ENCODE data around the gene OCRL. TPM values are rescaled to one million over a fixed set of nuclear protein-coding genes. Genes with fewer than 3 reads are reported as not detected.

The OCRL gene
- total and polyA plus RNA-seq, 2 of the 13 experiments (the other 11 are each of a cell fraction or from before 2014, with no cell fraction given), result 13.4 to 32.0 TPM

GRCh38 chrX:129622757-129623301, 82.8 kb downstream of the OCRL start (continued):
- no peak for TF ChIP-seq PRDM10 (CRISPR knock-in tag; IDR thresholded peaks at IDR 0.05; ENCODE audit: low read depth)
- no peak for TF ChIP-seq ZNF883 (CRISPR knock-in tag; IDR thresholded peaks at IDR 0.05; ENCODE audit: not compliant biosample characterization)
- no peak for TF ChIP-seq FOXA1 (IDR thresholded peaks at IDR 0.05)
- no peak for TF ChIP-seq FOXA1 (CRISPR knock-in tag; IDR thresholded peaks at IDR 0.05)

GRCh38 chrX:129626026-129626425, 86.0 kb downstream of the OCRL start:
- in situ Hi-C loops (cut with HindIII; ENCODE audit: extremely low pct_ligation_motif_present, low pct_unique_long_range_greater_than_20kb), result no loop called here
- CTCF ChIA-PET (ENCODE audit: low intra/inter-chr PET ratio, low total read pairs), result no interaction called here
- H3K4me1 ChIP-seq (ENCODE audit: insufficient read depth, low read length), result no peaks in the 10 kb centered on the region
- BruUV-seq (replicated peaks), result no TSS peak
- TF ChIP-seq ZNF839 (CRISPR knock-in tag; IDR thresholded peaks at IDR 0.05; ENCODE audit: borderline replicate concordance) (no peak), ZKSCAN8 (CRISPR knock-in tag; IDR thresholded peaks at IDR 0.05; ENCODE audit: borderline replicate concordance) (no peak), ZNF687 (CRISPR knock-in tag; IDR thresholded peaks at IDR 0.05) (no peak), ZSCAN5A (CRISPR knock-in tag; IDR thresholded peaks at IDR 0.05; ENCODE audit: borderline replicate concordance) (no peak), ZNF720 (CRISPR knock-in tag; IDR thresholded peaks at IDR 0.05) (no peak), DMAP1 (CRISPR knock-in tag; IDR thresholded peaks at IDR 0.05) (no peak), FOXC1 (CRISPR knock-in tag; IDR thresholded peaks at IDR 0.05; ENCODE audit: borderline replicate concordance) (no peak), FOXJ3 (CRISPR knock-in tag; IDR thresholded peaks at IDR 0.05; ENCODE audit: borderline replicate concordance) (no peak), ZNF782 (CRISPR knock-in tag; IDR thresholded peaks at IDR 0.05; ENCODE audit: borderline replicate concordance) (no peak), TBP (CRISPR knock-in tag; IDR thresholded peaks at IDR 0.05) (no peak)
- no peak overlapping the region for H3K4me3 ChIP-seq (replicated peaks in 1 of 3; ENCODE audit: insufficient read depth in 1 of 3, low read depth in 2 of 3, low read length in 3 of 3)
- no peak for ATAC-seq
- H3K36me3 ChIP-seq (replicated peaks in 1 of 2; ENCODE audit: control insufficient read depth in 1 of 2, insufficient read depth in 2 of 2, low read length in 2 of 2), result no peaks in the 10 kb centered on the region
- FAIRE-seq, result no peak
- no peak for DNase-seq (ENCODE audit: low spot score)
- H3K79me2 ChIP-seq (ENCODE audit: insufficient read depth, low read length), result no peaks in the 10 kb centered on the region
- no peaks in the 10 kb centered on the region for H3K27me3 ChIP-seq (ENCODE audit: control insufficient read depth in 1 of 2, insufficient read depth in 2 of 2, low read length in 2 of 2)
- H3K9me3 ChIP-seq (ENCODE audit: low read length), result no peaks in the 10 kb centered on the region
- H4K20me1 ChIP-seq (ENCODE audit: insufficient read depth, low read length), result no peaks in the 10 kb centered on the region
- H2AFZ ChIP-seq (ENCODE audit: low read length), result no peak overlapping the region
- H3K9ac ChIP-seq (ENCODE audit: insufficient read depth, low read depth, low read length), result no peak overlapping the region
- POLR2A ChIA-PET, result no interaction called here
- intact Hi-C loops (cut with micrococcal nuclease; ENCODE audit: unreplicated experiment), result no loop called here
- 54% methylated on average over 3 of the region's 3 CpGs for WGBS (ENCODE audit: low lambda C conversion rate)
- no peak overlapping the region for H3K27ac ChIP-seq (ENCODE audit: extremely low read length, insufficient read depth, low read length)
- no peak overlapping the region for H3K4me2 ChIP-seq (ENCODE audit: low read depth, low read length)

All from HepG2 (cell line).